Measurements from ENCODE around the gene NHERF1.

Gene NHERF1

GRCh38 chr17:74748529-74749278 is at the start of gene NHERF1:
Gene NHERF1 (plus strand): TSS chr17:74748628. CDS start chr17:74748847, 219 bp downstream.
- no peak for DNase-seq

GRCh38 chr17:74699236-74699635 is 49.2 kb upstream of the NHERF1 start:
- no peak for DNase-seq

DNA sequence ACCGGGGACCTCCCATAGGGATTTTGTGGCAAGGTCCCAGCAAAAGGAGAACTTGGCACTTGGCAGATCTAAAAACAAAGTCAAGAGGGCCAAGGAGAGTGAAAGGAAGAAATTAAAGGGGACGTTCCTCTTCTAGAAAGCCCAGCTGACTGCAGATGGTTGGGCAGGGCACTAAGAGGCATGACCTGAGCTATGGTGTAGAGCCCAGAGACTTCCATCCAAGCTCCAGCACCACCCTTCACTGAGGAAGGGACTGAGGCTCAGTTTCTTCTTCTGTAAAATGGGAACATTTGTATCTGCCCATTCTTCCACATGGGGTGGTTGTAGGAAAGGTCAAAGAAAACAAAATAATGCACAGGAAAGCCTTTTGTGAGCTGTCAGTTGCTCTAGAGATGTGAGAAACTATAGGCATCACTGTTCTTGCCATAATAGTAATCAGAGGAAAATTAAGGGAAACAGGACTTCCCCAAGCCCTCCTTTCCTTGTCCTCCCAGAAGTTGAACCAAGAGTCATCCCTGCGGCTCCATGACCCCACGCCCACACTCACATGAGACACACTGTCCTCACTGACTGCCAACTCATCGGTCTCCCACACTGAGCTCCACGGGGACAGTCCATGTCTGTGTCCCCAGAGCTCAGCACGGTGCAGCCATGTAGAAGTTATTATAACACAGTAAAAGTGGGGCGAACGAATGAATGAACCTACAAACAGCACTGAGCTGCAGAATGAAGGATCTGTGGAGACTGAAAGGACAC is 46.1 kb upstream of the NHERF1 start:
- no peak for DNase-seq

GRCh38 chr17:74703311-74703710 is 45.1 kb upstream of the NHERF1 start:
- DNase-seq = no peak

DNA sequence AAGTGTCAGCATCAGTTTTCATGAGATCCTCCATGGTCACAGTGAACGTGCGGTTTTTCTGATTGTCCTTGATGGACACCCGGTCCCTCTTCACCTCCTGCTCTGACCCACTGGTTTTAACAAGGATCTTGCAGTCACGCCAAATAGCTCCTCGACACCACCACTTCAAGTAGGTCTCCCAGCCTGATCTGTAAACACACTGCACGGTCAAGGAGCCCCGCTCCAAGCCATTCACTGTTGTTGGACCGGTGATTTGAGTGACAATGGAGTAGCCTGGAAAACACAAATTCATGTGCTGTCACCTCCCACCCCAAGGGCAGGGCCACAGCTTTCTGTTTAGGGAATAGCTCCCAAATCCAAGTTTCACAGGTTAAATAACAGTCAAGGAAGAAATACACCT is 43.9 kb upstream of the NHERF1 start:
- no peak for DNase-seq

DNA sequence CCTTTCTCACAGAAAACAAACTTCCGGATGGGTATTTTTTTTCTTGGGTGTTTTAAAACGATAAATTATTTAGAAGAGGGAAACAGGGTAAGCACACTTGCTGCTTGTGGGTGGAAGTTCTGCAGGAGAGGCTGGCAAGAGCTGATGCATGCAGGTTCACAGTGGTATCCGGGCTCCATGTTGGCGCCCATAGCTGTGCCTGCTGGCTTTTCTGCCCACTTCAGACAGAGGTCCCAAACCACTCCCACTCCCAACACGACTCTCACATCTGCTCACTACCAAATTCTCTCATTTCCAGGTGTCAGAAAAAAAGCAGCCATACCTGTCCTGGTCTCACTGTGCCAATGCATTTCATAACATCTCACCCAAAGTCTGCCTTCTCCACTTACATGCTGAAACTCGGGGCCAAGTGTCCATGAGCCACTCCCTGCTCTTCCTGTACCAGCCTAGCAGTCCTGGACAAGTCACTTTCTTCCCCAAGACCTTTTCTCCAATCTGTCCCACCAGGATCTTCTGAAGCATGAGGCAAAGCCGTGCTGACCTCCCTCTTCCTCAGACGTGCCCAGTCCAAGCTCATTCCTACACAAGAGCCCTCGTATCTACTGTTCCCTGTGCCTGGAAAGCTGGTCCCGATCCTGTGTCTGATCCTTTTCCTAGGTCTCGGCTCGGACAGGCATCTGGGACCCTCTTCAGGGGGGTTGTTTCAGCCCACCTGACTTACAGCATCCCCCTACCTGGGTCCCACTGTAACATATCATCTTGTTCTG is 37.2 kb upstream of the NHERF1 start:
- no peak for DNase-seq

- DNase-seq = no peak
These were observed 36.1 kb upstream of the NHERF1 start for GRCh38 chr17:74712301-74712700.

DNA sequence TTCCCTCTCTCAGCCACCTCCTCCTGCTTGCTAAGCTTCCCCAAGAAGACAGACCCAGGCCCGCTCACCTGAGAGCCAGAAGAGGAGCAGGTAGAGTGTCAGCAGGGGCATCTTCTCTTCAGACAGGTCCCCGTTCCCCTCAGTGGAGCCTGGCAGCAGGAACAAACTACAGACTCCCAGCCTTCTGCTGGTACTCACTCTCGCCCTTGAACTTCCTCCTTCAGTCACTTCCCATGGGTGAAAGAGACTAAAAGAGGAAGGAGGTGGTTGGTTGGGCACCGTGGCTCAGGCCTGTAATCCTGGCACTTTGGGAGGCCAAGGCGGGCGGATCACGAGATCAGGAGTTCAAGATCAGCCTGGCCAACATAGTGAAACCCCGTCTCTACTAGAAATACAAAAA is 35.7 kb upstream of the NHERF1 start, which contains the start of gene CD300LF:
CD300LF (minus strand) TSS at position 168 of the 400 bp plus-strand sequence; CDS start at position 111, 57 bp downstream.
- no peak for DNase-seq

DNA sequence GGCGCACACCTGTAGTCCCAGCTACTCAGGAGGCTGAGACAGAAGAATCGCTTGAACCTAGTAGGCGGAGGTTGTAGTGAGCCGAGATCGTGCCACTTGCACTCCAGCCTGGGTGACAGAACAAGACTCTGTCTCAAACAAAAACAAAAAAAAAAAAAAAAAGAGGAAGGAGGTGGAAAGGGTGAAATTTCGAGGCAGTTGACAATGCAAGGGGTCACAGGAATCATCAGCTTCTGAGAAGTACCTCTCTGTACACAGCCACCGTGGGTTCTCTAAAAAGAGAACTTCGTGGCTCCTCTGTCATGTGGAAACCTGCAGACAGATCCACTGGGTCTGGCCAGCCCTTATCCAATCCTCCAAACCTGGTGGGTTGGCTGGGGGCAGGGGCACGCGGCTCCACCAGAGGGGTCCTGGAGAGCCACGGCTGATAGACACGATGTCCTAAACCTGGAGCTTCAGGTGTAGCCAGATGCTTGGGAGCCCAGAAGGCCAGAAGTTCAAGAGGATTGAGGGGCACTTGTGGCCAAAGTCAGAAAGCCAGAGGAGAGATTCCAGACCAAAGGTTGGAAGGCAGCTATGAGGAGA is 35.2 kb upstream of the NHERF1 start:
- no peak for DNase-seq

DNA sequence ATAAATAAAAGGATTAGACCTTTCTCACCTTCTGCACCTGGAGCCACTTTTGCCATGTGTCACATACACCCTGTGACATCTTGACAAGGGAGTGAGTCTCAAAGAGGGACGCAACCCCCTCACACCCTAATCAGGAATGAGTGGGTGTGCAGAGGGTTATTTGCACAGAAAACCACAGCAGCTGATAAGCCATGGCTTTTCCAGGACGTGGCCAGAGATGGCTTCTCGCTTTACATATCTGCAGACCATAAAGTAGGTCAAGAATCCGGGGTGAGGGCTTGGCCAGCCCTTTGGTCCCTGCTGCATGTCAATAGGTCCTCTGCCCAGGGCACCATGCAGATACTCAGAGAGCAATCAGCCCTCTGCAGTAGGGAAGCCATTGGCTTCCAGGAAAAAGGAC is 33.3 kb upstream of the NHERF1 start:
- DNase-seq = no peak

GRCh38 chr17:74720506-74720905 is 27.9 kb upstream of the NHERF1 start:
- DNase-seq = no peak

- DNase-seq = no peak
These were observed 25.6 kb upstream of the NHERF1 start for GRCh38 chr17:74722782-74723181.

- no peak for DNase-seq
These were observed 24.5 kb upstream of the NHERF1 start for GRCh38 chr17:74723891-74724290.

- no peak for DNase-seq
These were observed 23.3 kb upstream of the NHERF1 start for GRCh38 chr17:74725111-74725510.

GRCh38 chr17:74728033-74728701 is 20.3 kb upstream of the NHERF1 start:
- no peak for DNase-seq

DNA sequence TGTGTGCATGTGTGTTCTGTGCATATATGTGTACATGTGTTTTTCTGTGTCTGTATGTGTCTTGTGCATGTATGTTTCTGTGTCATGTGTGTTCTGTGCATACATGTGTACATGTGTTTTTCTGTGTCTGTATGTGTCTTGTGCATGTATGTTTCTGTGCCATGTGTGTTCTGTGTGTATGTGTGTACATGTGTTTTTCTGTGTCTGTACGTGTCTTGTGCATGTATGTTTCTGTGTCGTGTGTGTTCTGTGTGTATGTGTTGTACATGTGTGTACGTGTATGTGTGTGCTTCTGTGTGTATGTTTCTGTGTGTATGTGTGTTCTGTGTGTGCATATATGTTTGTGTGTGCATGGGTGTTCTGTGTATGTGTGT is 19.7 kb upstream of the NHERF1 start:
- DNase-seq = no peak

DNA sequence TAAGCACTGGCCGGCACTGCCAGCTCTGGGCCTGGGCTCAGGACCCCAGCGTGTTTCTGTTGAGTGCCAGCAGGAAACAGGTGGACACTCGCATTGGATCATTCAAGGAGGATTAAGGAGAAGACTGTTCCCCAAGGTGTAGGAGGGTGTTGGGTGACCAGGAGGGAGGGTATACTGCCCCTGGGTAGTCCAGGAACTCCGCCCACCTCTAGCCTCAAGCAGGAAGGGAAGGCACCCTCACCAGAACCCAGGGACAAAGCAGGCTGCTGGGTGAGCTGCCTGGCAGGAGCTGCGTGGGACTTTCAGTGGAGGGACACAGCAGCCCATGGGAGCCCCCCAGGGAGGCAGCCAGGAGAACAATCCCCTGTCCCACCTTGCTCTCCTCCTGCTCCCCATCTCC is 19.1 kb upstream of the NHERF1 start:
- no peak for DNase-seq

DNA sequence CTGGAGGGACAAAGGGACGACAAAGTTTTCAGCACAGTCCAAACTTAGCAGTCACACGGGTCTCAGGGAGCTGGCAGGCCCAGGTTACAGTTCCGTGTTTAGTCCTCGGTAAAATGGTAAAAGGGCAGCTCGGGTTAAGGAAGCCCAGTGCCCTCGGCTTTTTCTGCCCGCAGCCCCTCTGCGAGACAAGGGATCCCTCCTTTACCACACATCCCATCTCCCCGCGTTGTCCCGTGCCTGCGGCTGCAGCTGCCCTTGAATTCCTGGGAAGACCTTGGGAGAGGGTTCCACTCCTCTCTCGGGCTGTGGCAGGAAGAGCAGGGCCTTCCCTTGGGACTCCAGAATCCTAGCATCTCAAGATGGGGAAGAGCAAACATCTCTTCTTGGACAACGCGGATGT is 18.6 kb upstream of the NHERF1 start:
- DNase-seq = no peak

GRCh38 chr17:74730491-74731346 is 17.7 kb upstream of the NHERF1 start:
- DNase-seq = no peak

GRCh38 chr17:74731347-74731605 is 17.2 kb upstream of the NHERF1 start:
- no peak for DNase-seq

DNA sequence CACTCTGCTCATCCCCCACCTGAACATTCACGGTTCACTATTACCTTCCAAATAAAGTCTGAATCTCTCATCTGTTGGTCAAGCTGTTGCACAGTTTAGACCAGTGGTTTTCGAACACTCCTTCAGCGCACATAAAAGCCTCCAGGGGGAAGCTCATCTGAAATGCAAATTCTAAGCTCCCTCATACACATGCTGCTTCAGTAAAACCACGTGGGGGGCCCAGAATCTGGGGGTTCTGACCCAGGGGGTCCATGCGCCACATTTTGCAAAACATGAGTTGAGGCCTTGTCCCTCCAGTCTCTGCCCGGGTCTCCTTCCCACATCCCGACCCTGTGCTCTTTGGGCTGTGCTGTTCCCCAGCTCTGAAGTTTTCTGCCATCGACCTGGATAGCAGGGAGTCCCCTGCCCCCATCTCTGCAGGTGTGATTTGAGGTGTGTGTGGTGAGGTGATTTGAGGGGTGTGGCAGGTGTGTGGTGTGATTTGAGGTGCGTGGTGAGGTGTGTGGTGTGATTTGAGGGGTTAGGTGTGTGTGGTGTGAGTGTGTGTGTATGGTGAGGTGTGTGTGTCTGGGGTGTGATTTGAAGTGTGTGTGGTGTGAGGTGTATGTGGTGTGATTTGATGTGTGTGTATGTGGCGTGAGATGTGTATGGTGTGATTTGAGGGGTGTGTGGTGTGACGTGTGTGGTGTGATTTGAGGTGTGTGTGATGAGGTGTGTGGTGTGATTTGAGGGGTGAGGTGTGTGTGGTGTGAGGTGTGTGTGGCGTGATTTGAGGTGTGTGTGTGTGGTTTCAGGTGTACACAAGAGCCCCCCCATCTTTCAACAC is 16.2 kb upstream of the NHERF1 start:
- DNase-seq = no peak

All from 8988T (cell line).